Endothelial cell of hepatic sinusoid (primary cell): ENCODE results near the gene RANBP10.

Source experiments
- in situ Hi-C: cut with HindIII; loops from 2 replicates; pipeline ENCODE4 v1.10.0; 2017; ENCODE audit warnings: low sequenced_read_pairs

The RANBP10 gene

GRCh38 chr16:67679935-67680897, 126.1 kb downstream of the RANBP10 start:
- in situ Hi-C loops = loop anchor here (5.0 kb wide), 2 partner anchors 37 to 73 kb away; partner anchors contain the start of gene GFOD2

- in situ Hi-C loops = no loop called here
These were observed 127.9 kb downstream of the RANBP10 start for GRCh38 chr16:67678354-67679023.

GRCh38 chr16:67677712-67678111, 128.6 kb downstream of the RANBP10 start:
- in situ Hi-C loops = no loop called here

GRCh38 chr16:67676939-67677338, 129.4 kb downstream of the RANBP10 start:
- in situ Hi-C loops = no loop called here

DNA sequence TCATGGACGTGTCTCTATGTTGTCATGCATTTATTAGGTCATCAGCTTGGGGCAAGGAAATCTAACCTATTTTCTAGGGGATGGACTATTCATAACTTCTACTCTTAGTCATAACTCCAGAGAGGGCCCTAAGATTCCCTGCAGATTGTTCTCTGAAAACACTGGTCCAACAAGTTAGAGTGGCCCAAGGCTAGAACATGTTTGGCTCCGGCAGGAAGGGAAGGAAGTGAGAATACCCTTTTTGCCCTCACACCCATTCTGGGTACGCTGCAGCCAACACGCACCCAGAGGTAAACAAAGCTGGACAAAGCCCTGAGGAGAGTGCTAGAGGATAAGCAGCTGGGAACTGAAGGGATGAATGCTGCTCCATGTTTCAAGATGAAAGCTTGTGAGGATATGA, 129.8 kb downstream of the RANBP10 start:
- in situ Hi-C loops = no loop called here

- in situ Hi-C loops = no loop called here
These were observed 130.4 kb downstream of the RANBP10 start for GRCh38 chr16:67675999-67676398.

GRCh38 chr16:67675579-67675935, 130.8 kb downstream of the RANBP10 start:
- in situ Hi-C loops = no loop called here

DNA sequence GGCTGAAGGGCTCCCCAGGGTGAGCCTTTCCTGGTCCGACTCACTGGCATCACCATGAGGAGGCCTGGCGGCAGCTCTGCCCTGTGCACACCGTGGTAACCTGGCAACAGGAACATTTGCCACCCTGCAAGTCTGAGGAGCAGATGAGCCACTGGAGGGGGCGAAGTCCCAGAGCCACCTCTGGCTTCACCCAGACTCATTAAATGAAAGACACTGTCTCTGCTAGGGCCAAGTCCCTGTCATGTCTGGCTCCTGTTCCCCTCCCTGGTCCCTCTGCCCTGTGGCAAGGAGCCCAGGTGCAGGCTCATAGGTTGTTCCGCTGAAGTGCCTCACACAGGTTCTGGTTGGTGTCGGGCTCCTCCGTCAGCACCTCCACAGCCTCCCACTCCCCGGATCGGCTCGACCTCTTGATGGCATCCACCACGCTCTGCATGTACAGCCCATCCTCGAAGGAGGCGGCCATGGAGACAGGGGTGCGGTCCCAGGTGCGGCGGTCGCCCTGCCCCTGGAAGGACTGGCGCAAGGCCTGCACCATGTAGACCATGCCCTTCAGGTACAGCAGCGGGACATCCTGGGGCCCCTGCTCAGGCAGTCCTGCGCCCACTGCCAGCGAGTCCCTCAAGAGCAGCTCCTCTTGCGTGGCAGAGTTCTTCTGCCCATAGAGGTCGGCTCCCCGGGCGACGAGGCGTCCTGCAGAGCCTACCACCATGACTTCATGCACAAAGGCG, 131.3 kb downstream of the RANBP10 start:
- in situ Hi-C loops = no loop called here

DNA sequence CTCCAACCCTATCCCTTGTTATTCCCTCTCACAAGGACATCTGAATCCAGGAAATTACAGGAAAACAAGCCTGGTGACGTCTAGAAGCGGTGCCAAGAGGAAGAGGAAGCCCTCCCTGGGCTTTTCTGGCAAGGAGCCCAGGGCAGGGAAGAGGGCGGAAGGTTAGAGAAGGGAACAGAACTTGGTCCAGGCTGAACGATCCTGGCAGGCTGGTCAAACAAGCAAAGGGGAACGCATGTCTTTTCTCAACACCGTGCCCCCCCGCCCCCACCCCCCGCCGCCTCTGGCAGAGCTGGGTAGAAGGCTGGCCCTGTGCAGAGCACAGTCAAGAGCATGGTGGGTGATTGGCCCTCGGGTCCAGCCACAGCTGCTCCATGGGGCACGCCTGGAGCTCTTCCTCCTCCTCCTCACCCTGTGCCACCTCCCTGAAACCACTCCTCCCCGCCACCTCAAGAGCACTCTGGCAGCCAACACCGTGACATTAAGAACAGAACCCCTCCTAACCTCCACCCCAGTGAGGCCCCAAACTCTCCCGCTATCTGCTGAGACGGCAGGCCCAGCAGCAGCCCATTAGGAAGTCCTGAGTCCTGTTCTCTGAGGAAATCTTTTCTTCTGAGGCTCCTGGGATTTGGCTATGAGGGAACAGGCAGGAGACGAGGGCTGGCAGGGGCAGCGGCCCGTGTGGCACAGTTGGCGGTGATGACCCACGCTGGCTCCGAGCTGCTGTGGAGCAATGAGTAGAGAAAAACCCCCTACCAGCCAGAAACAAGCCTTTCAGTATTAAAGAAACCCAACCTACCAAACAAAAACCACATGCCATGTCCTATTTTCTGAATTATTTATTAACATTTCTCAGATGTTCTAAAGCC, 132.4 kb downstream of the RANBP10 start:
- in situ Hi-C loops = no loop called here
